ENCODE data around the gene BLVRB.
"Not testable (repeated sequence)": the region's sequence is repeated elsewhere in the genome, so short reads cannot be mapped to it uniquely, and the experiment has no call there.

The BLVRB gene

GRCh38 chr19:40446263-40446784 lies 19.2 kb downstream of the BLVRB start:
- DNase-seq = no peak

- DNase-seq = no peak
Measured at GRCh38 chr19:40445780-40446262, 19.7 kb downstream of the BLVRB start.

GRCh38 chr19:40444825-40445312 lies 20.7 kb downstream of the BLVRB start:
- no peak for DNase-seq

- peak; percentile 89 for DNase-seq
Measured at GRCh38 chr19:40444000-40444824, 21.3 kb downstream of the BLVRB start, which contains the start of gene SERTAD3. Gene SERTAD3 (minus strand): TSS chr19:40444335. CDS start chr19:40442080, 2,255 bp downstream.

GRCh38 chr19:40443131-40443999 lies 22.2 kb downstream of the BLVRB start:
- DNase-seq = peak; percentile 94

- no peak for DNase-seq
Measured at GRCh38 chr19:40442328-40443130, 23.0 kb downstream of the BLVRB start.

GRCh38 chr19:40441719-40442253 lies 23.8 kb downstream of the BLVRB start:
- DNase-seq = no peak

- no peak for DNase-seq
Measured at GRCh38 chr19:40438284-40438683, 27.3 kb downstream of the BLVRB start.

GRCh38 chr19:40433391-40434216 lies 31.9 kb downstream of the BLVRB start:
- DNase-seq = peak; percentile 48

- DNase-seq = not testable (repeated sequence)
Measured at GRCh38 chr19:40432760-40433159, 32.8 kb downstream of the BLVRB start.

GRCh38 chr19:40431698-40432097 lies 33.8 kb downstream of the BLVRB start:
- DNase-seq = no peak

- not testable (repeated sequence) for DNase-seq
Measured at GRCh38 chr19:40430242-40430641, 35.3 kb downstream of the BLVRB start.

GRCh38 chr19:40428197-40428596 lies 37.3 kb downstream of the BLVRB start:
- DNase-seq = not testable (repeated sequence)

GRCh38 chr19:40425450-40426287 lies 39.9 kb downstream of the BLVRB start, which contains the start of gene SERTAD1:
Gene SERTAD1 (minus strand): TSS chr19:40425992. CDS start chr19:40423546, 2,446 bp downstream.
- peak; percentile 97 for DNase-seq

GRCh38 chr19:40424637-40425449 lies 40.7 kb downstream of the BLVRB start:
- DNase-seq = no peak

GRCh38 chr19:40423938-40424337 lies 41.6 kb downstream of the BLVRB start:
- DNase-seq = no peak

GRCh38 chr19:40422748-40423566 lies 42.6 kb downstream of the BLVRB start:
- DNase-seq = no peak

Data from NCI-H1092 (cell line).